Measurements from ENCODE around the gene LIX1.

LIX1 gene

DNA sequence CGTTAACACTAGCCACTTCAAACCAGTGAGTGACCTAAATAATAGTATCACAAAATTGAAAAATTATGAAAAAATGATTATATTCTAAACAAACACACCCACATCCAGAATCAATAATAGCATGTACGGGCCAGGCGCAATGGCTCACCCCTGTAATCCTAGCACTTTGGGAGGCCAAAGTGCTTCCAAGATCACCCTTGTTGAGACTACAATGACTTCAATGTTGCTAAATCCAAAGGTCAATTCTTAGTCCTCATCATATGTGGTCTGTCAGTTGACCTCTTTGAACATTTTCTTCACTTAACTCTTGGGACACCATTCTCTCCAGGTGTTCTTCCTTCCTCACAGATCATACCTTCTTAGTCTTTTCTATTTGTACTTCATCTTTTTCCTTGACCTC, 29.3 kb upstream of the LIX1 start:
- Histone ChIP-seq H3K27ac (ENCODE audit: extremely low read depth, low read depth, low read length) (no peak overlapping the region), H3K4me1 (ENCODE audit: control insufficient read depth, insufficient read depth, low read length) (no peaks in the 10 kb centered on the region), H3K36me3 (ENCODE audit: control insufficient read depth in 2 of 2, insufficient read depth in 1 of 2, low read length in 2 of 2) (peaks cover 84 to 90% of the 10 kb centered on the region in 2 experiments), H3K9me3 (ENCODE audit: control insufficient read depth, insufficient read depth, low read depth, low read length) (no peaks in the 10 kb centered on the region), H3K4me3 (ENCODE audit: low read depth, low read length) (no peak overlapping the region)
- TF ChIP-seq, protein P1, sequence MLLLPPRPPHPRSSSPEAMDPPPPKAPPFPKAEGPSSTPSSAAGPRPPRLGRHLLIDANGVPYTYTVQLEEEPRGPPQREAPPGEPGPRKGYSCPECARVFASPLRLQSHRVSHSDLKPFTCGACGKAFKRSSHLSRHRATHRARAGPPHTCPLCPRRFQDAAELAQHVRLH (tag by site-specific recombination; IDR thresholded peaks at IDR 0.05), result no peak
- TF ChIP-seq, protein P2, sequence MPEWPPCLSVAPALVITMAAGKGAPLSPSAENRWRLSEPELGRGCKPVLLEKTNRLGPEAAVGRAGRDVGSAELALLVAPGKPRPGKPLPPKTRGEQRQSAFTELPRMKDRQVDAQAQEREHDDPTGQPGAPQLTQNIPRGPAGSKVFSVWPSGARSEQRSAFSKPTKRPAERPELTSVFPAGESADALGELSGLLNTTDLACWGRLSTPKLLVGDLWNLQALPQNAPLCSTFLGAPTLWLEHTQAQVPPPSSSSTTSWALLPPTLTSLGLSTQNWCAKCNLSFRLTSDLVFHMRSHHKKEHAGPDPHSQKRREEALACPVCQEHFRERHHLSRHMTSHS (tag by site-specific recombination; IDR thresholded peaks at IDR 0.05), result no peak
- TF ChIP-seq, protein P3, sequence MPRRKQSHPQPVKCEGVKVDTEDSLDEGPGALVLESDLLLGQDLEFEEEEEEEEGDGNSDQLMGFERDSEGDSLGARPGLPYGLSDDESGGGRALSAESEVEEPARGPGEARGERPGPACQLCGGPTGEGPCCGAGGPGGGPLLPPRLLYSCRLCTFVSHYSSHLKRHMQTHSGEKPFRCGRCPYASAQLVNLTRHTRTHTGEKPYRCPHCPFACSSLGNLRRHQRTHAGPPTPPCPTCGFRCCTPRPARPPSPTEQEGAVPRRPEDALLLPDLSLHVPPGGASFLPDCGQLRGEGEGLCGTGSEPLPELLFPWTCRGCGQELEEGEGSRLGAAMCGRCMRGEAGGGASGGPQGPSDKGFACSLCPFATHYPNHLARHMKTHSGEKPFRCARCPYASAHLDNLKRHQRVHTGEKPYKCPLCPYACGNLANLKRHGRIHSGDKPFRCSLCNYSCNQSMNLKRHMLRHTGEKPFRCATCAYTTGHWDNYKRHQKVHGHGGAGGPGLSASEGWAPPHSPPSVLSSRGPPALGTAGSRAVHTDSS (tag by site-specific recombination; IDR thresholded peaks at IDR 0.05), result no peak
- no peak for TF ChIP-seq SP7 (tag by site-specific recombination; IDR thresholded peaks at IDR 0.05)
- TF ChIP-seq, protein P4, sequence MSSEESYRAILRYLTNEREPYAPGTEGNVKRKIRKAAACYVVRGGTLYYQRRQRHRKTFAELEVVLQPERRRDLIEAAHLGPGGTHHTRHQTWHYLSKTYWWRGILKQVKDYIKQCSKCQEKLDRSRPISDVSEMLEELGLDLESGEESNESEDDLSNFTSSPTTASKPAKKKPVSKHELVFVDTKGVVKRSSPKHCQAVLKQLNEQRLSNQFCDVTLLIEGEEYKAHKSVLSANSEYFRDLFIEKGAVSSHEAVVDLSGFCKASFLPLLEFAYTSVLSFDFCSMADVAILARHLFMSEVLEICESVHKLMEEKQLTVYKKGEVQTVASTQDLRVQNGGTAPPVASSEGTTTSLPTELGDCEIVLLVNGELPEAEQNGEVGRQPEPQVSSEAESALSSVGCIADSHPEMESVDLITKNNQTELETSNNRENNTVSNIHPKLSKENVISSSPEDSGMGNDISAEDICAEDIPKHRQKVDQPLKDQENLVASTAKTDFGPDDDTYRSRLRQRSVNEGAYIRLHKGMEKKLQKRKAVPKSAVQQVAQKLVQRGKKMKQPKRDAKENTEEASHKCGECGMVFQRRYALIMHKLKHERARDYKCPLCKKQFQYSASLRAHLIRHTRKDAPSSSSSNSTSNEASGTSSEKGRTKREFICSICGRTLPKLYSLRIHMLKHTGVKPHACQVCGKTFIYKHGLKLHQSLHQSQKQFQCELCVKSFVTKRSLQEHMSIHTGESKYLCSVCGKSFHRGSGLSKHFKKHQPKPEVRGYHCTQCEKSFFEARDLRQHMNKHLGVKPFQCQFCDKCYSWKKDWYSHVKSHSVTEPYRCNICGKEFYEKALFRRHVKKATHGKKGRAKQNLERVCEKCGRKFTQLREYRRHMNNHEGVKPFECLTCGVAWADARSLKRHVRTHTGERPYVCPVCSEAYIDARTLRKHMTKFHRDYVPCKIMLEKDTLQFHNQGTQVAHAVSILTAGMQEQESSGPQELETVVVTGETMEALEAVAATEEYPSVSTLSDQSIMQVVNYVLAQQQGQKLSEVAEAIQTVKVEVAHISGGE (tag by site-specific recombination; conservative IDR thresholded peaks at IDR 0.05; ENCODE audit: low read depth), result no peak
- TF ChIP-seq YY1 (tag by site-specific recombination; IDR thresholded peaks at IDR 0.05), result no peak
- TF ChIP-seq ZNF776 (tag by site-specific recombination; IDR thresholded peaks at IDR 0.05; ENCODE audit: borderline replicate concordance), result no peak
- no peak for TF ChIP-seq ZNF571 (tag by site-specific recombination; IDR thresholded peaks at IDR 0.05)
- no peak for TF ChIP-seq TRIM28 (IDR thresholded peaks at IDR 0.05; ENCODE audit: borderline replicate concordance, low read length)
- TF ChIP-seq, protein P5, sequence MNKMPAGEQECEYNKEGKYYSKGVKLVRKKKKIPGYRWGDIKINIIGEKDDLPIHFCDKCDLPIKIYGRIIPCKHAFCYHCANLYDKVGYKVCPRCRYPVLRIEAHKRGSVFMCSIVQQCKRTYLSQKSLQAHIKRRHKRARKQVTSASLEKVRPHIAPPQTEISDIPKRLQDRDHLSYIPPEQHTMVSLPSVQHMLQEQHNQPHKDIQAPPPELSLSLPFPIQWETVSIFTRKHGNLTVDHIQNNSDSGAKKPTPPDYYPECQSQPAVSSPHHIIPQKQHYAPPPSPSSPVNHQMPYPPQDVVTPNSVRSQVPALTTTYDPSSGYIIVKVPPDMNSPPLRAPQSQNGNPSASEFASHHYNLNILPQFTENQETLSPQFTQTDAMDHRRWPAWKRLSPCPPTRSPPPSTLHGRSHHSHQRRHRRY (tag by site-specific recombination; IDR thresholded peaks at IDR 0.05), result no peak
- TF ChIP-seq ZNF138 (tag by site-specific recombination; IDR thresholded peaks at IDR 0.05; ENCODE audit: borderline replicate concordance), result no peak
- TF ChIP-seq, protein P6, sequence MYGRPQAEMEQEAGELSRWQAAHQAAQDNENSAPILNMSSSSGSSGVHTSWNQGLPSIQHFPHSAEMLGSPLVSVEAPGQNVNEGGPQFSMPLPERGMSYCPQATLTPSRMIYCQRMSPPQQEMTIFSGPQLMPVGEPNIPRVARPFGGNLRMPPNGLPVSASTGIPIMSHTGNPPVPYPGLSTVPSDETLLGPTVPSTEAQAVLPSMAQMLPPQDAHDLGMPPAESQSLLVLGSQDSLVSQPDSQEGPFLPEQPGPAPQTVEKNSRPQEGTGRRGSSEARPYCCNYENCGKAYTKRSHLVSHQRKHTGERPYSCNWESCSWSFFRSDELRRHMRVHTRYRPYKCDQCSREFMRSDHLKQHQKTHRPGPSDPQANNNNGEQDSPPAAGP (tag by site-specific recombination; IDR thresholded peaks at IDR 0.05), result no peak
- no peak for TF ChIP-seq ZEB2 (tag by site-specific recombination; IDR thresholded peaks at IDR 0.05)
- TF ChIP-seq ZNF37A (tag by site-specific recombination; IDR thresholded peaks at IDR 0.05), result no peak
- TF ChIP-seq ZNF366 (tag by site-specific recombination; conservative IDR thresholded peaks at IDR 0.05), result no peak
- TF ChIP-seq, protein P7, sequence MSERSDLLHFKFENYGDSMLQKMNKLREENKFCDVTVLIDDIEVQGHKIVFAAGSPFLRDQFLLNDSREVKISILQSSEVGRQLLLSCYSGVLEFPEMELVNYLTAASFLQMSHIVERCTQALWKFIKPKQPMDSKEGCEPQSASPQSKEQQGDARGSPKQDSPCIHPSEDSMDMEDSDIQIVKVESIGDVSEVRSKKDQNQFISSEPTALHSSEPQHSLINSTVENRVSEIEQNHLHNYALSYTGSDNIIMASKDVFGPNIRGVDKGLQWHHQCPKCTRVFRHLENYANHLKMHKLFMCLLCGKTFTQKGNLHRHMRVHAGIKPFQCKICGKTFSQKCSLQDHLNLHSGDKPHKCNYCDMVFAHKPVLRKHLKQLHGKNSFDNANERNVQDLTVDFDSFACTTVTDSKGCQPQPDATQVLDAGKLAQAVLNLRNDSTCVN (tag by site-specific recombination; optimal IDR thresholded peaks at IDR 0.05), result no peak
- TF ChIP-seq ZNF114 (tag by site-specific recombination; IDR thresholded peaks at IDR 0.05), result no peak
- ChIA-PET POLR2A (no interaction called here), CTCF (interaction anchor here (2.0 kb wide), 1 partner anchor 11 kb away, joined by 7 read pairs; no protein-coding TSS in a partner anchor)
